DMS53 treated with DMSO at 0.1 percent for 48 hours (cell line): Measurements from ENCODE around the gene DNAAF8.
"Not testable (repeated sequence)": the region's sequence is repeated elsewhere in the genome, so short reads cannot be mapped to it uniquely, and the experiment has no call there.

ENCODE experiments used
- DNase-seq: peaks from one replicate; lab custom pipeline; 2025; ENCODE audit not compliant: unreplicated experiment; lab: John Stamatoyannopoulos, UW

Gene DNAAF8

DNA sequence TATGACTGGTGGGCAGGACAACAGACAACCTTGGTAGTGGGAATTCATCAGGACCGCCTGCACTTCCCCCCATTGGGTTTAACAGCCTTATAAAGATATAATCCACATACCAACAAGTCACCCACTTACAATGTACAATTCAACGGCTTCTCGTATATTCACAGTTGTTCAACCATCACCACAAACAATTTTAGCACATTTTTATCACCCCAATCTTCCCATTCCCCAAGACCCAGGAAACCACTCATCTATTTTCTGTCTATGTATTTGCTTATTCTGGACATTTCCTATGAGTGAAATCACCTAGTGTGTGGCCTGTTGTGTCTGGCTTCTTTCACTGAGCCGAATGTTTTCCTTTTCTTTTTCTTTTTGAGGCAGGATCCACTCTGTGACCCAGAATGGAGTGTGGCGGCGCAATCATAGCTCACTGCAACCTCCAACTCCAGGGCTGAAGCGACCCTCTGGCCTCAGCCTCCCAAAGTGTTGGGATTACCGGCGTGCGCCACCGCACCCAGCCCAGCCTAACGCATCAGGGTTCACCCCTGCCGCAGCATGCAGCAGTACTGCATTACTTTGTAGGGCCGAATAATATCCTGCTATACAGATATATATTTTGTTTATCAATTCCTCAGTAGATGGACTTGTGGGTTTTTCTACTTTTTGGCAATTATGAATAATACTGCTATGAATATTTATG, 11.1 kb upstream of the DNAAF8 start:
- no peak for DNase-seq

DNA sequence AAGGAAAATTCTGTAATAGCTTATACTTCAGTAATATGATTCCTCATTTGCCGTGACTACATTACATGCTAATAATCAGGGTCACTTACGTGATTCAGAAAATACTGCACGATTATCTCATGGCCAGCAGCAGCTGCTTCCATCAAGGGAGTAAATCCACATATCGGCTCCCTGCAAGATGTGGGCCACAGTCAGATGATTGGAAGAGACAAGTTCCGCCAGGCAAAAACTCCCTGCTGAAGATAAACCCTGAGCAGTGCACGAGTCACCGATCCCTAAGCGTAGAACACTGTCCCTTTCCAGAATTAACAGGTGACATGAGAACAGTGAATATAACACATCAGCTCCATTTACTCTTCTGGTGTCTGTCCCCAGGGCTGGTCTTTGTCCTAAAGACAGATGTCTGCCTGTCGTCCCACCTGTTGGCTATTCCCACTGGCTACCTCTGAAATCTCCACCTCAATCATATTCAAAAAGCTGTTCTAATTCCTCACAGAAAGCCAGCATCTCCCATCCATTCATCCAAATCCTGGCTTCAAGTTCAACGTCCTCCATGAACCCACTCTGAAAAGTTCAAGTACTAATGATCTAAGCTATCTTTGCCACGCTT, 9.6 kb upstream of the DNAAF8 start:
- DNase-seq = no peak

DNA sequence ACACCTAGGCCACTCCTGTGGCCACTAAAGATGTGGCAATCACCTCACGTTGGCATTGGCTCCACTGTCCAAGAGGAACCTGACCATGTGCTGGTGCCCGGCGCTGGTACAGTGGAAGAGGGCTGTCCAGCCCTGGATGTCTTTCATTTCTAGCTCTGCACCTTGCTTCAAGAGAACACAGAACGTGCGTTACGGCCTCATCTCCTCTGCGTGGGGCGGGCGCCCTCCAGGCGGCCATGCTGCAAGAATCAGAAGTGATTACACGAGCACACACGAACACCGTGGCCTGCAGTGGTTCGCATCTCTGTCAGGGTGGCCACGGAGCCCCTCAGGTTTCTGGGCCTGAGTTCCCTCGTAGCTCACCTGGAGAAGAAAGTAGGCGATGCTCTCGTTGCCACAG, 7.7 kb upstream of the DNAAF8 start:
- no peak for DNase-seq

DNA sequence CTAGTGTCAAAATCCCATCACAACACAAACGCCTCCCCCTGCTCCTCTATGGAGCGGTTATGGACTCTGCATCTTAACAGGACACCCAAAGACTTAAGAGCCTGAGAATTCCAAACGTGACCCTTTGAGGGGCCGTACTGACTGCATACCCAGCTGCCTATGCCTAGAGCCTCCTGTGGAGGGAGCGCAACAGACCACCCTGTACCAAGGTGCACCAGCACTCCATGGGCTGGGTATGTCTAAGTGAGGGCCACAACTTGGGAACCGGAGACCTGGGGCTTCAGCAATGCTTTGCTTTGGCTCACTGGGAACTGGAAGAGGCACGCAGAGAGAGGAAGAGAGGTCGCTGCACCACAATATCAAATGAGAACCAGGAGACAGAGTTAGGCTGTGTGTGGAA, 5.7 kb upstream of the DNAAF8 start:
- no peak for DNase-seq

DNA sequence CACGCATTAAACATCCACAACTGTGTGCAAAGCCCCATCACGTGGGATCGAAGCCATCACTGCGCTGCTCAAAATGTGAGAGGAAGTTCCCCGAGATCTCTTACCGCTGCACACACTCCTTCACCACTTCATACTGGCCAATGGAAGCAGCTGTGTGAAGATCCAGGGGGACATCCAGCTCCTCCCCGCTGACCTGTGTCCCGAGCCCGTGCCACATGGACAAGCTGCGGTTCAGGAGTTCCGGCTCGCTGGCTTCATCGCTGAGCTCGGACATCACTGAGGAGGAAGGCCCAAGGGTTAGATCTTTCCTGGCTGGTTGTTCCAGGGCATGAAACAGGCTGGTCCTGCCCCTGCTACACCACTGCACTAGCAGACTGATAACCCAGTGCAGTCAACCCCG, 4.5 kb upstream of the DNAAF8 start:
- DNase-seq = no peak

DNA sequence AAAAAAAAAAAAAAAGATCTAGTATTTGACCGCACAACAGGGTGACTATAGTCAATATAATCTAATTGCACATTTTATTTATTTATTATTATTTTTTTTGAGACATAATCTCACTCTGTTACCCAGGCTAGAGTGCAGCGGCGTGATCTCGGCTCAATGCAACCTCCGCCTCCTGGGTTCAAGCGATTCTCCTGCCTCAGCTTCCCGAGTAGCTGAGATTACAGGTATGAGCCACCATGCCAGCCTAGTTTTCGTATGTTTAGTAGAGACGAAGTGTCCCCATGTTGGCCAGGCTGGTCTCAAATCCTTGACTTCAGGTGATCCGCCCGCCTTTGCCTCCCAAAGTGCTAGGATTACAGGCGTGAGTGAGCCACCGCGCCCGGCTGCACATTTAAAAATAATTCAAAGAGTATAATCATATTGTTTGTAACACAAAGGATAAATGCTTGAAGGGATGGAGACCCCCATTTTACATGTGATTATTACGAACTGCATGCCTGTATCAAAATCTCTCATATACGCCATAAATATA, 1.1 kb upstream of the DNAAF8 start:
- no peak for DNase-seq

DNA sequence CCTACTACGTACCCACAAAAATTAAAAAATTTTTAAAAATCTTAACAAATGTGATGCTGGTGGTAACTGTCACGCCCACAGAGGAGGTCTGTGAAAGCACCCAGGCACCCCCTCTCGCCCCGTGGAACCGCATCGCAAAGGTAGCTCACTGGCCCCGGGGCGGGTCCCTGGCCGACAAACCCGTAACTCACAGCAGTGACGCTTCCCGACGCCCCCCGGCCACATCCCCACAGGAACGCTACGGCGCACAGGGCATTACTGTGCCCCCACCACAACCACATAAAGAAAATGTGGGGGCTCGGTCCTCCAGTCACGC, 632 bp upstream of the DNAAF8 start:
- no peak for DNase-seq

DNA sequence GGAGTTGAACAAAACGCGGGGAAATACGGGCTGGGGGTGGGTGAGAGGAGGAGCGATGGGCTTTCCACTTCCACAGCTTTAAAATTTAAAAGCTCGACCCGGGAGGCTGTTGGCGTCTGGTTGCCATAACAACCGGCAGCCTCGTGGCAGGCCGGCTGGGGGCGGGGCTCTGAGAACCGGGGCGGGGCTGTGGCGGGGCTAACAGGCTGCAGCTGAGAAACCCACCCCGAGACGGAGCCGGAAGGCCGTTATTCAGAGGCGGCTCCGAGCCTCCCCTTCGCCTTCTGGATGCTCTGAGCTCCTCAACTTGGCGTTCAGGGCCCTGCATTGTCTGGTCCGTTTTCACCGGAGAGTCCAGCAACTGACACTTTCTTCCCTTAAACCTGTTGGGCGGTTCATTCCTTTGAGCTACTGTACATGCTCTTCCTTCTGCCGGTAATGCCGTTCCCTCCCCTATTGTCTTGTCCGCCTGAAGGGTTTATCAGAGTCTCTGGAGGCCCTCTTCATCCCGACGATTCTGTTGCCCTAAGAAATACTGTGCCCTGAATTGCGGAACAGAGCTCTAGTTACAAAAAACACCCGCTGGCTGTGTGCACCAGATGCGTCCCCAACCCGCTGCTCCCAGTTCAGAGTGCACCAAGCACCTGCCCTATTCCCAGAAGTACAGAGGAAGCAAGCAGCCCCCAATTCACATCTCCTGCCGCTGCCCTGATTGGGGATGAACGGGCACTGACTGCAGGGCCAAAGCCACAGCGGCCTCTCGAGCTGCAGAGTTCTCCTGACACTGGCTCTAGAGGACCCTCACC, 596 bp downstream of the DNAAF8 start:
- DNase-seq = peak; percentile 18

DNA sequence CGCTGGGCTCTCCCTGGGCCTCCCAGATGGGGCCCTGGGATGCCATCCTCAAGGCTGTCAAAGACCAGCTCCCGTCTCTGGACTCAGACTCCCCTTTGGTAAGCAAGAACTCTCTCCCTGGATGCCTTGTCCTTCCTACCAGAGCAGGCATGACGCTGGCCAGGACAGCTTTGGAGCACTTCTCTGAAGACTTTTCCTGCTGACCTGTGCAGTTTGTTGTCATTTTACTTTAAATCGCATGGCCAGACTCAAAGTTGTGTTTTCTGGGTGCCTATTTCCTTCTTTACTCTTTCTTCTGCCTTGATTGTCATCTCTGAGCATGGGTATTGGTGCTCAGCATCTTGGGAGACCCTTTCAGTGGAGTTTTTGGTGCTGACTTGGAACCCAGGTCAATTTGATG, 2.2 kb downstream of the DNAAF8 start:
- DNase-seq = no peak

DNA sequence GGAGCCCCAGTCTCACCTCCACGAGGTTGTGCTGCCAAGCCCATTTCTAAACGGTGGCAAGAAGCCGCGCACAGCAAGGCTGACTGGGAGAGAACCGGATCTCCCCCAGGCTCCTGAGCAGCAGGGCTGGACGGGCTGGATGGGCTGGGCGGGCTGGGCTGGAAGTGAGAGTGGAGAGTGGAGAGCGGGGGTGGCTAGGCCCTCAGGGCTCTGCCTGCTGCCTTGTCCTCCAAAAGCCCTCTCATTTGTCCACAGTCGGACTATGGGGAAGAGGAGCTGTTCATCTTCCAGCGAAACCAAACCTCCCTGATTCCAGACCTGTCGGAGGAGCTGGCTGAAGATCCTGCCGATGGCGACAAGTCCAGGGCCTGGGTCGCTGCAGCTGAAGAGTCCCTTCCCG, 3.2 kb downstream of the DNAAF8 start:
- DNase-seq = no peak

DNA sequence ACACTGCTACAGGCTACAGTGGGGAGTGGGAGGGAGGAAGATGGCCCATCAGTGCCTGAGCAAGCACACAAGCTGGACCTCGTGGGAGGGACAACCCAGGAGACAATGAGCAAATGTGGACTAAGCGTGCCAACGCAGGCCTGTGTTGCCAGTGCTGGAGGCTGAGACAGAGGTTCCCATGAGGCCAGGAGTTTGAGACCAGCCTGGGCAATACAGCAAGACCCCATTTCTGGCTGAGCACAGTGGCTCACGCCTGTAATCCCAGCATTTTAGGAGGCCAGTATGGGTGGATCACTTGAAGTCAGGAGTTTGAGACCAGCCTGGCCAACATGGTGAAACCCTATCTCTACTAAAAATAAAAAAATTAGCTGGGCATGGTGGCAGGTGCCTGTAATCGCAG, 4.0 kb downstream of the DNAAF8 start:
- DNase-seq = not testable (repeated sequence)

DNA sequence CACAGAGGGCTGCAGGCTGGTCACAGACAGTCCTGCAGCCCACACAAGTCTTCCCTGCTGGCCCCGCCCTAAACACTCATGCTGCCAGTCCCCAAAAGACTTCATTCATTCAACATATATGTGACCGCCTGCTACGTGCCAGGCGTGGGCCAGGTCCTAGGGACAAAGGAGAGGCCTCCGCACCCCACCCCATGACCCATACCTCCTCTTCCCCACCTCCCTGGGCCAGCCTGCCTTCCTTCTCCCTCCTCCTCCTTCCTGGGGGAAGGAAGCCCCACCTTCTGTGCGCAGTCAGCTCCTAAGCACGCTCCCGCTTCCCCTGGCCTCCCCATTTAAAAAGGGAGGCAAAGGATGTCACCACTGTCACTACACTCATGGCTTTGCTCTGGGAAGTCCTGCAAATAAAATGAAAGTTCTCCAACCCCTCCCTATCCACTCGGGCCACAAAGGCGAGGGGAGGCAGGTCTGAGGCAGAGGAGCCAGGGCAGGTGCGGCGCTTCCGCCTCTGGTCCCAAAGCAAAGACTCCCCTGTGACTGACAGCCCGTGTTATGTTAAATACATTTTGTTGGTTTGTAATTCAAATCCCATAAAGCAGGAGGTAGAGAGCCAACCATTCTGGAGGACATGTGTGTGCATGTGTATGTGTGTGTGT, 9.0 kb downstream of the DNAAF8 start:
- DNase-seq = no peak

DNA sequence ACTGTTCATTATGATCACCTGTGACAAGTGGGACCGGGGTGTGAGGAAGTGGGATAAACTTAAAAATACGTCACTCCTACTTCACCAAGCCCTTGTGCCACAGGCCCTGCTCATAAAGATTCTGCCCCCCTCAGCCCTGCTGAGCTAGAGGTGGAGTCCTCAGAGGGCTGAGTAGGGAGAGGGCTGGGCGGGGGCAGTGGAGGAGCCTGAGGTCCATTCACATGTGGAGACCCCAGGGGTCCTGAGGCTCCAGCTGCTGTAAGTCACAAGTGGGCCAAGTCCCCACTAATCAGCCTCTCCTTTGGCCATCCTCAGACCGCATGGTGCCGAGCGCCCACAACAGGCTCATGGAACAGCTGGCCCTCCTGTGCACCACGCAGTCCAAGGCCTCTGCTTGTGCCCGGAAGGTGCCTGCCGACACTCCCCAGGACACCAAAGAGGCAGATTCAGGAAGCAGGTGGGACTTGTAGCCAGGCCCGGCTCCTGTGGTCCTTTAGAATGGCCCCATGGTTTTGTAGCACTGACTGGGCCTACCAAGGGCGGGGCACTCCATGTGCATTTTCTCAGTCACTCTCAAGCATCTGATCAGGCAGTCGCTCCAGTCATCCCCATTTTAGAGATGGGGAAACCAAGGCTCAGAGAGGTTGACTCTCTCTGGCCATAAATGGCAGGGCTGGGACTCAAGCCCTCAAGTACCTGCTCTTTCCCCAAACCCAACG, 10.4 kb downstream of the DNAAF8 start:
- no peak for DNase-seq

DNA sequence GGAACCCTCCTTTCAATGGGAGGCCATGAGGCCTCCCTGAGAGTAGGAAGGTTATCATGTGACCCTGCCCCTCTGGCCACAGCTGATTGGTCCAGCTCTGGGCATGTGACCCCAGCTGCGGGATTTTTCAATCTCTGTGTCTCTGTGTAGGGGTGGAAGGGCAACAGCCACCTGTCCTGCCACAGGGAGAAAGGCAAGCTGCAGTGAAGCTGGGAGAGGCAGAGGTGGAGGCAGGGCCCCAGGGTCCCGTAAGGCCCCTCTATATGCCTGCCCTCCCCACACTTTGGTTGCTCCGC, 10.9 kb downstream of the DNAAF8 start:
- DNase-seq = no peak

DNA sequence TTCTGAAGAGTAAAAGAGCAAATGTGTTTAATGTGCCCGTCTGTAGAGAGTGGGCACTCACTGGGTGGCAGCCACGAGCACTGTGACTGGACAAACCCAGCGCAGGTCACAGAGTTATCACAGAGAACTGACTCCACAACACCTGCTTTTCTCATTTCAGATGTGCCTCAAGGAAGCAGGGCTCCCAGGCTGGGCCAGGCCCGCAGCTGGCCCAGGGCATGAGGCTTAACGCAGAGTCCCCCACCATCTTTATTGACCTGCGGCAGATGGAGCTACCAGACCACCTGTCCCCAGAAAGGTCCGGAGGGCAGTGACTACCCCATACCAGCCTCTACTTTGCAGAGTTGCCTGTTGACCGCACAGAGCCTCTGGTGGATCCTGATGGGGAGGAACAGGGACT, 11.9 kb downstream of the DNAAF8 start:
- no peak for DNase-seq

DNA sequence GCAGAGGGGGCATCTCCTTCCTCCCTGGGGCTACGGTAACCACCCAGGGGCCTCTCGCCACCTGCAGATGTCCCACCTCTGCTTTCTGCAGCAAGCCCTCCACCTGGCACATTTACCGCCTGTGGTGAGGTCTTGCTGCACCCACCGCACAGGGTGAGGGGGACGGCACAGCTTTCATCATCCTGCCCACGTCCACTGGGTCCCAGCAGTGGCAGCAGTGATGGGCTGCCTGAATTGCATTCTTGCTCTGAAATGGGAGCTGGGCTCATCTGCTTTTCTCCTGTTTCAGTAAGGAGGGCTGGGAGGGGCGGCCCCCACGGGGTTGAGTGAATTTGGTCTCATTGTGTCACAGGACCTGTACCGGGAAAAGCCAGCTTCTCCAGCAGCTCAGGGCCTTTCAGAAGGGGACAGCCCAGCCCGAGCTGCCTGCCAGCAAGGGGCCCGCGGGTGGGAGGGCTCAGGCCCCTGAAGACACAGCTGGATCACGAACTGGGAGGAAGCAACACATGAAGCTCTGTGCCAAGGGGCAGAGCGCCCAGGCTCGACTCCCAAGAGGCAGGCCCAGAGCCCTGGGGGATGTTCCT, 12.7 kb downstream of the DNAAF8 start:
- DNase-seq = no peak

DNA sequence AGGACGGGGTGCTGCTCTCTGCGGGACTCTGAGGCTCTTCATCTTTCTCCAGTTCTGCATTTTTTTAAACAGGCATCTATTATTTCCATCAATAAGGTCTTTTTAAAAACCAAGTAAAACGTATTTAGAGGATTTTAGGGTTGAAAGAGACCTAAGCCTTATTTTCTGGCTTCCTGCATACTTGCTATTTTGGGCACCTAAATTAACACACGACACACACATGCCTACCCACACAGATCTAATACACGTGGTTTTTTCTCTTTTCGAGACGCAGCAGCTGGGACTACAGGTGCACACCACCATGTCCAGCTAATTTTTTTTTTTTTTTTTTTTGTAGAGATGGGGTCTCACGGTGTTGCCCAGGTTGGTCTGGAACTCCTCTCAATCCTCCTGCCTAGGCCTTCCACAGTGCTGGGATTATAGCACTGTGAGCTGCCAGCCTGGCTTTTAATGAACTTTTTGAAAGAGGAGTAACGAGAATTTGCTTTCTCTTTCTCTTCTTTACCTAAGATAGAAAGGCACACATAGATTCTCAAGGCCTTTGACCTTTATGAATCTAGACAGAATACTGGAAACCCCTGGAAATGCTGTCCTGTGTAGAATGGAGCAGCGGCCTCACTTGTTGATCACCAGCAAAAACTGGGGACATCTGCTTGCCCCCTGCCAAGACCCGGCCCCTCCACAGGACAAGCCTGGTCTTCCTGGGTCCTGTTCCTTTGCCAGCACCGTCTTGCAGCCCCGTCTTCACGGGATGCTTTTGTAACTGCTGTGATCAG, 13.8 kb downstream of the DNAAF8 start:
- DNase-seq = no peak

DNA sequence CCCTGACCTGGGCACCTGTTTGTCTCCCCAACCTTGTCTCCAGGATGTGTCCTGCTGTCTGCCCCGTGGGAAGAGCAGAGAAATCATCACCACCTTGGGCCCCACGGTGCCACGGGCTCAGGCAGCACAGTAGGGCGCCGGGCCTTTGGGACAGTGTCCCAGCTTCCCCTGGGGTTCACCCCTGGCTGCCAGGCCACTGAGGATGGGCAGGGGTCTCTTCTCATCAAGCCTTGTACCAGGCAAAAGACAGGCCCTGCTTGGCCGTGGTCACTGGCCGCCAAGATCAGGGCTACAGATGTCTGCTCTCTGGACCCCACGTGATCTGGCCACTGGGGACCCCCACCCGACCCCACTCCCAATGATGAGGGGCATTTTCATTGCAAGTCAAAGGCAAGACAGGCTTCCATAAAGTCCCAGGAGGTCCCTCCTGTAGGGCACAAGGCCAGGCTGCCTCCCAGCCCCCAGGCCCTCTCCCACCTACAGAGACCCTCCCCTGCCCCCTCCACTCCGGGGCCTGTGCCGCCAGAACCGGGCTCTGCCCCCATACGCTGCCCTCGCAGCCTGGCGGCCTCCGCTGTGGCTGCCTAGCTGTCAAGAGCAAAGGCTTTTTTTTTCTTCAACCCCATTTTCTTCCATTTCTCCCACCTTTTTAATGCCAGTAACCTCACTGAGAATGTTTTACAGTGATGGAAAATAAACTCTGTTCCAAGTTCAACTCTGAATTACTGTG, 14.5 kb downstream of the DNAAF8 start:
- no peak for DNase-seq

DNA sequence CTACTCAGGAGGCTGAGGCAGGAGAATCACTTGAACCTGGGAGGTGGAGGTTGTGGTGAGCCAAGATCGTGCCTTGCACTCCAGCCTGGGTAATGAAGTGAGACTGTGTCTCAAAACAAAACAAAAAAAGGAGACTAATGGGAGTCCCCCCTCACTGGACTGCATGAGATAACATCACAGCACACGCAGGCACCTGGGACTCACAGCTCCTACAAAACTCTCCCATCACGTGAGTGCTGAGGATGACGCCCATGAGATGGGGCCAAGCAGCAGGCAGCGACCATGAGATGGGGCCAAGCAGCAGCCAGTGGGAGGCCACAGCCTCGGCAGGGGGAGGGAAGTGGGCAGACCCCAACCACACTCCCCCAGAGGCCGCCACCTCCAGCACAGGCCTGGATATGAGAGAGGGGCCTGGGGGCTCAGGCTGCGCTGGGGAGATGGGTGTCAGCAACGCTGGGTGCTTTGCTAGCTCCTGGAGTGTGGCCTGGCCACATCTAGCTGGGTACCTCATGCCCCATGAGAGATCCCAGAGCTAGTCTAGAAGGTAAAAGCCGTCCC, 15.4 kb downstream of the DNAAF8 start:
- no peak for DNase-seq
